Ureter (tissue), 1 donor: ENCODE measurements around the gene SELENOF. TPM values are rescaled to one million over a fixed set of nuclear protein-coding genes. Genes with fewer than 3 reads are reported as not detected.
"Not testable (repeated sequence)": the region's sequence is repeated elsewhere in the genome, so short reads cannot be mapped to it uniquely, and the experiment has no call there.

Source experiments
- DNase-seq: peaks from one replicate; pipeline ENCODE4 v3.0.0-alpha.2; 2020; ENCODE audit warnings: low spot score
- total RNA-seq: library from RNA; stranded (reverse); gene quantifications from one replicate; pipeline ENCODE4 v1.2.4, GENCODE V29; 2023
- donor health status: DM: yes; HTN: yes; CAD: no.

SELENOF gene
- total RNA-seq, 1 donor from 2014 or later: 192 TPM

DNA sequence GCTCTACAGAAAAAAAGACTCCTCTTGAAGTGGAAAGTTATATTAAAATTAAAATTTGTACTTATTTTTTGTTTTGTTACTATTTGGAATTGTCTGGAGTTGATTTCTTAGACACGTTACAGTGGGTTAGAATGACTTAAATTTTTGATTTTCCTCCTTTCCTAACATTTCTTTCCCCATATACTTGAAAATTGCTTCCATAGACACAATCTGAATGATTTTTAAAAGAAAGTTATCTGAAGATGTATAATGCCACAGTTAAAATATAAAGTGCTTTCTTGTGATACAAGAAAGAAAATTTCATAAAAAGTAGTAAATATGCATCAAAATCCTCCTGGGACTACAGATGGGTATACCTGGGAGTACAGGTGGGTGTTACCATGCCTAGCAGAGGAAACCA lies 2.8 kb upstream of the SELENOF start:
- no peak for DNase-seq

- DNase-seq: no peak
Observed at GRCh38 chr1:86915737-86916235, 1.9 kb upstream of the SELENOF start.

GRCh38 chr1:86914998-86915736 lies 1.2 kb upstream of the SELENOF start:
- DNase-seq: peak; percentile 60

GRCh38 chr1:86914601-86914997 lies 673 bp upstream of the SELENOF start, which contains the start of gene HS2ST1:
Gene HS2ST1, plus strand, starts transcription at chr1:86914635.
- no peak for DNase-seq

- peak; percentile 46 for DNase-seq
Observed at GRCh38 chr1:86913399-86913895, 479 bp downstream of the SELENOF start.

GRCh38 chr1:86912281-86912900 lies 1.5 kb downstream of the SELENOF start:
- no peak for DNase-seq

DNA sequence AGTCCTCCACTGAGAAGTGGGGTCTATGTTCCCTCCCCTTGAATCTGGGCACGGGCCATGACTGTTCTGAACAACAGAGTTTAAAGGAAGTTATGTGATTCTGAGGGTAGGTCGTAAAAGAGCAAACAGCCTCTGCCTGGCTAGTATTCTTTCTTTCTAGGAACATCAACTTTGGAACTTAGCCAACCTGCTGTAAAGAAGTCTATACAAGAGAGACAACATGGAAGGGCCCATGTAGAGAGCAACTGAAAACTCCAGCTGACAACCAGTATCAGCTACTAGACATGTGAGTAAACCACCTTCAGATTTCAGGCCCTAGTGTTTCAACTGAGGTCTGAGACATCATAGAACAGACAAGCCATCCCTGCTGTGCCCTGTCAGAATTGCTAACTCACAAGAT lies 7.5 kb downstream of the SELENOF start:
- no peak for DNase-seq

DNA sequence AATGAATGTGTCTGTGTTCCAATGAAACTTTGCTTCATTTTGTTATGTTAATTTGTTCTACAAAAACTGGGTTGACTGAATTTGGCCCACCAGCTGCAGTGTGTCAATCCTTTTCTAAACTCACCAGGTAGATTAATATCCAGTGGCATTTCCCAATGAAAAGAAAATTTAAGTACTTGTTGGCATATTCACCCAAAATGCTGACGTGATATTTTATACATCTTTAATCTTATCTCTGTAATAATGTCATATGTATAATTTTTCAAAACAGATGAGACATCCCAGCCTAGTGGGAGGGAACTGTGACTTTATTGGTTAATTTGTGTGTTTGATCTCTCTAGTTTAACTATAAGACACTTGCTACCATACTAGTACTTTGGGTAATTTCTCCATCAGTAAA lies 8.1 kb downstream of the SELENOF start:
- no peak for DNase-seq

DNA sequence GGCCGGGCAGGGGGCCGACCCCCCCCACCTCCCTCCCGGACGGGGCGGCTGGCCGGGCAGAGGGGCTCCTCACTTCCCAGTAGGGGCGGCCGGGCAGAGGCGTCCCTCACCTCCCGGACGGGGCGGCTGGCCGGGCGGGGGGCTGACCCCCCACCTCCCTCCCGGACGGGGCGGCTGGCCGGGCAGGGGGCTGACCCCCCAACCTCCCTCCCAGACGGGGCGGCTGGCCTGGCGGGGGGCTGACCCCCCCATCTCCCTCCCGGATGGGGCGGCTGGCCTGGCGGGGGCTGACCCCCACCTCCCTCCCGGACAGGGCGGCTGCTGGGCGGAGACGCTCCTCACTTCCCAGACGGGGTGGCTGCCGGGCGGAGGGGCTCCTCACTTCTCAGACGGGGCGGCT lies 14.5 kb downstream of the SELENOF start:
- DNase-seq: not testable (repeated sequence)

DNA sequence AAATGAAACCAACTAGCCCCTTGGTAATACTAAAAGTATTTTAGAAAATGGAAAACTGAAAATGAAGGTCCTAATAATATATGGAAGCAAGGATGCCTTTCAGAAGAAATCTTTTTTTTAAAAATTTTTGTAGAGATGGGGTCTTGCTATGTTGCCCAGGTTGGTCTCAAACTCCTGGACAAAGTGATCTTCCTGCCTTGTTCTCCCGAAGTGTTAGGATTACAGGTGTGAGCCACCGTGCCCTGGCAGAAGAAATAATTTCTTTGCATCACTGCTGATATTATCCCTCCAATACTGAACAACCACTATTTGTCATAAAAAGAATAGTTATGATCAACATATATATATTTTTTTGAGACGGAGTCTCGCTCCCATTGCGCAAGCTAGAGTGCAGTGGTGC lies 25.6 kb downstream of the SELENOF start:
- no peak for DNase-seq

GRCh38 chr1:86887479-86888162 lies 26.3 kb downstream of the SELENOF start:
- no peak for DNase-seq

- no peak for DNase-seq
Observed at GRCh38 chr1:86875722-86876121, 38.2 kb downstream of the SELENOF start.

GRCh38 chr1:86872086-86872485 lies 41.8 kb downstream of the SELENOF start:
- DNase-seq: no peak

DNA sequence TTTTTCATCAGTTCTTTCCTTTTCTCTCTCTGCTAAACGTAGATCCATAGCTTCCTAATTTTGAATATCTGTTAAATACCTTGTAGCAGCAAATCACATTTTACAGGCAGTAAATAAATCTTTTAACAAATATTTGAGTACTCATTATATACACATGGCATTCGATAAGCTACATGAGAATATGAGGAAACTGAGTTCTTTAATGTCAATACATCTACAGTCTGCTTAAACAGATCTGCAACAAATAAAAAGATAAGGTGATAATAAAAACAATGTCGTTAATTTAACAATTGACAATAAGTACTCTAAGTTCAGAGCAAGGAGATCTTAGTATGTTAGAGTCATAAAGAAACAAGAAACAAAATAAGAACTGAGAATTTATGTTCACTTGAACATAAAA lies 42.9 kb downstream of the SELENOF start:
- no peak for DNase-seq

GRCh38 chr1:86868477-86868876 lies 45.4 kb downstream of the SELENOF start:
- no peak for DNase-seq

GRCh38 chr1:86867278-86867677 lies 46.6 kb downstream of the SELENOF start:
- not testable (repeated sequence) for DNase-seq

GRCh38 chr1:86866665-86867064 lies 47.3 kb downstream of the SELENOF start:
- DNase-seq: no peak

DNA sequence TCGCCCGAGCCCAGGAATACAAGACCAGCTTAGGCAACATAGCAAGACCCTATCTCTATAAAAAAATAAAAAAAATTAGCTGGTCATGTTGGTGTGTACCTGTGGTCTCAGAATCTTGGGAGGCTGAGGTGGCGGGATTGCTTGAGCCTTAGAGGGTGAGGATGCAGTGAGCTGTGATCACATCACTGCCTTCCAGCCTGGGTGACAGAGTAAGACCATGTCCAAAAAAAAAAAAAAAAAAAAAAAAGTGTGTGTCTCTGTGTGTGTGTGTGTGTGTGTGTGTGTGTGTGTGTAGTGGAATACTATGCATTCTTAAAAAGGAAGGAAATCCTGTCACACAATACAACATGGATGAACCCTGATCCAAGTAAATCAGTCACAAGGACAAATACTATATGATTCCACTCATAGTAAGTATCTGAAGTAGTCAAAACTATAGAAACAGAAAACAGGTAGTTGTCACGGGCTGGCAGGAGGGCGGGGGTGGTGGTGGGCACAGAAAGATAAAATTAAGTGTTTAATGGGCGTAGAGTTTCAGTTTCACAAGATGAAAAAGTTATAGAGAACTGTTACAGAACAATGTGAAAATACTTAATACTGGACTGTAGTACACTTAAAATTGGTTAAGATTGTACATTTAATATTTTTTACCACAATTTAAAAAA lies 47.8 kb downstream of the SELENOF start:
- no peak for DNase-seq

- DNase-seq: no peak
Observed at GRCh38 chr1:86862920-86863319, 51.0 kb downstream of the SELENOF start.

- DNase-seq: no peak
Observed at GRCh38 chr1:86861424-86861823, 52.5 kb downstream of the SELENOF start.

GRCh38 chr1:86860424-86860823 lies 53.5 kb downstream of the SELENOF start:
- no peak for DNase-seq

GRCh38 chr1:86860020-86860419 lies 53.9 kb downstream of the SELENOF start:
- no peak for DNase-seq
